ENCODE measurements around the gene OLIG1. TPM values are rescaled to one million over a fixed set of nuclear protein-coding genes. Genes with fewer than 3 reads are reported as not detected.

Gene OLIG1
- total RNA-seq, 2 donors from 2014 or later, result 10.8 TPM; not detected in 1

DNA sequence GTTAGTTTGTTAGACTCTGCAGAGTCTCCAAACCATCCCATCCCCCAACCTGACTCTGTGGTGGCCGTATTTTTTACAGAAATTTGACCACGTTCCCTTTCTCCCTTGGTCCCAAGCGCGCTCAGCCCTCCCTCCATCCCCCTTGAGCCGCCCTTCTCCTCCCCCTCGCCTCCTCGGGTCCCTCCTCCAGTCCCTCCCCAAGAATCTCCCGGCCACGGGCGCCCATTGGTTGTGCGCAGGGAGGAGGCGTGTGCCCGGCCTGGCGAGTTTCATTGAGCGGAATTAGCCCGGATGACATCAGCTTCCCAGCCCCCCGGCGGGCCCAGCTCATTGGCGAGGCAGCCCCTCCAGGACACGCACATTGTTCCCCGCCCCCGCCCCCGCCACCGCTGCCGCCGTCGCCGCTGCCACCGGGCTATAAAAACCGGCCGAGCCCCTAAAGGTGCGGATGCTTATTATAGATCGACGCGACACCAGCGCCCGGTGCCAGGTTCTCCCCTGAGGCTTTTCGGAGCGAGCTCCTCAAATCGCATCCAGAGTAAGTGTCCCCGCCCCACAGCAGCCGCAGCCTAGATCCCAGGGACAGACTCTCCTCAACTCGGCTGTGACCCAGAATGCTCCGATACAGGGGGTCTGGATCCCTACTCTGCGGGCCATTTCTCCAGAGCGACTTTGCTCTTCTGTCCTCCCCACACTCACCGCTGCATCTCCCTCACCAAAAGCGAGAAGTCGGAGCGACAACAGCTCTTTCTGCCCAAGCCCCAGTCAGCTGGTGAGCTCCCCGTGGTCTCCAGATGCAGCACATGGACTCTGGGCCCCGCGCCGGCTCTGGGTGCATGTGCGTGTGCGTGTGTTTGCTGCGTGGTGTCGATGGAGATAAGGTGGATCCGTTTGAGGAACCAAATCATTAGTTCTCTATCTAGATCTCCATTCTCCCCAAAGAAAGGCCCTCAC lies 44.2 kb upstream of the OLIG1 start, which contains the start of gene OLIG2:
Gene OLIG2 (plus strand): TSS at position 447 of the 954 bp plus-strand sequence. CDS start 928 bp downstream, outside the sequence.
- Histone ChIP-seq H3K27me3 (replicated peaks; ENCODE audit: insufficient read depth) (peaks cover 89% of the 10 kb centered on the region), H3K9me3 (no peaks in the 10 kb centered on the region), H3K4me3 (no peak within 1 kb of the TSS), H3K4me1 (replicated peaks) (no peaks in the 10 kb centered on the region), H3K36me3 (no peaks in the 10 kb centered on the region), H3K27ac (no peak within 1 kb of the TSS)
- intact Hi-C loops (cut with DNase I), result no loop called here
- 4% methylated on average over 37 of the region's 59 CpGs for WGBS
- TF ChIP-seq POLR2AphosphoS5 (IDR thresholded peaks at IDR 0.05), result no peak
- no peak for TF ChIP-seq POLR2A (IDR thresholded peaks at IDR 0.05)
- TF ChIP-seq, protein P1, sequence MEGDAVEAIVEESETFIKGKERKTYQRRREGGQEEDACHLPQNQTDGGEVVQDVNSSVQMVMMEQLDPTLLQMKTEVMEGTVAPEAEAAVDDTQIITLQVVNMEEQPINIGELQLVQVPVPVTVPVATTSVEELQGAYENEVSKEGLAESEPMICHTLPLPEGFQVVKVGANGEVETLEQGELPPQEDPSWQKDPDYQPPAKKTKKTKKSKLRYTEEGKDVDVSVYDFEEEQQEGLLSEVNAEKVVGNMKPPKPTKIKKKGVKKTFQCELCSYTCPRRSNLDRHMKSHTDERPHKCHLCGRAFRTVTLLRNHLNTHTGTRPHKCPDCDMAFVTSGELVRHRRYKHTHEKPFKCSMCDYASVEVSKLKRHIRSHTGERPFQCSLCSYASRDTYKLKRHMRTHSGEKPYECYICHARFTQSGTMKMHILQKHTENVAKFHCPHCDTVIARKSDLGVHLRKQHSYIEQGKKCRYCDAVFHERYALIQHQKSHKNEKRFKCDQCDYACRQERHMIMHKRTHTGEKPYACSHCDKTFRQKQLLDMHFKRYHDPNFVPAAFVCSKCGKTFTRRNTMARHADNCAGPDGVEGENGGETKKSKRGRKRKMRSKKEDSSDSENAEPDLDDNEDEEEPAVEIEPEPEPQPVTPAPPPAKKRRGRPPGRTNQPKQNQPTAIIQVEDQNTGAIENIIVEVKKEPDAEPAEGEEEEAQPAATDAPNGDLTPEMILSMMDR (IDR thresholded peaks at IDR 0.05), result no peak
- DNase-seq (ENCODE audit: low spot score), result no peak

DNA sequence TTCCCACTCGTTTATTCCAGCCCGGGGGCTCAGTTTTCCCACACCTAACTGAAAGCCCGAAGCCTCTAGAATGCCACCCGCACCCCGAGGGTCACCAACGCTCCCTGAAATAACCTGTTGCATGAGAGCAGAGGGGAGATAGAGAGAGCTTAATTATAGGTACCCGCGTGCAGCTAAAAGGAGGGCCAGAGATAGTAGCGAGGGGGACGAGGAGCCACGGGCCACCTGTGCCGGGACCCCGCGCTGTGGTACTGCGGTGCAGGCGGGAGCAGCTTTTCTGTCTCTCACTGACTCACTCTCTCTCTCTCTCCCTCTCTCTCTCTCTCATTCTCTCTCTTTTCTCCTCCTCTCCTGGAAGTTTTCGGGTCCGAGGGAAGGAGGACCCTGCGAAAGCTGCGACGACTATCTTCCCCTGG lies 43.5 kb upstream of the OLIG1 start:
- H3K4me3 ChIP-seq, result no peak overlapping the region
- H3K27me3 ChIP-seq (replicated peaks; ENCODE audit: insufficient read depth), result peaks cover 90% of the 10 kb centered on the region
- intact Hi-C loops (cut with DNase I), result no loop called here
- DNase-seq (ENCODE audit: low spot score), result no peak
- no peak overlapping the region for H3K27ac ChIP-seq
- H3K36me3 ChIP-seq, result no peaks in the 10 kb centered on the region
- WGBS, result 4% methylated on average over 21 of the region's 21 CpGs
- TF ChIP-seq, protein P1 (IDR thresholded peaks at IDR 0.05), result no peak
- TF ChIP-seq POLR2A (IDR thresholded peaks at IDR 0.05) (no peak), POLR2AphosphoS5 (IDR thresholded peaks at IDR 0.05) (no peak)
- H3K9me3 ChIP-seq, result no peaks in the 10 kb centered on the region
- H3K4me1 ChIP-seq (replicated peaks), result no peaks in the 10 kb centered on the region

DNA sequence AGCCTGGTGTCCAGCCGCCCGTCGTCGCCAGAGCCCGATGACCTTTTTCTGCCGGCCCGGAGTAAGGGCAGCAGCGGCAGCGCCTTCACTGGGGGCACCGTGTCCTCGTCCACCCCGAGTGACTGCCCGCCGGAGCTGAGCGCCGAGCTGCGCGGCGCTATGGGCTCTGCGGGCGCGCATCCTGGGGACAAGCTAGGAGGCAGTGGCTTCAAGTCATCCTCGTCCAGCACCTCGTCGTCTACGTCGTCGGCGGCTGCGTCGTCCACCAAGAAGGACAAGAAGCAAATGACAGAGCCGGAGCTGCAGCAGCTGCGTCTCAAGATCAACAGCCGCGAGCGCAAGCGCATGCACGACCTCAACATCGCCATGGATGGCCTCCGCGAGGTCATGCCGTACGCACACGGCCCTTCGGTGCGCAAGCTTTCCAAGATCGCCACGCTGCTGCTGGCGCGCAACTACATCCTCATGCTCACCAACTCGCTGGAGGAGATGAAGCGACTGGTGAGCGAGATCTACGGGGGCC lies 43.0 kb upstream of the OLIG1 start:
- TF ChIP-seq, protein P1 (IDR thresholded peaks at IDR 0.05), result no peak
- TF ChIP-seq POLR2A (IDR thresholded peaks at IDR 0.05) (no peak), POLR2AphosphoS5 (IDR thresholded peaks at IDR 0.05) (no peak)
- Histone ChIP-seq H3K9me3 (no peaks in the 10 kb centered on the region), H3K4me1 (replicated peaks) (no peaks in the 10 kb centered on the region), H3K27ac (no peak overlapping the region), H3K4me3 (no peak overlapping the region), H3K27me3 (replicated peaks; ENCODE audit: insufficient read depth) (peaks cover 87% of the 10 kb centered on the region), H3K36me3 (no peaks in the 10 kb centered on the region)
- intact Hi-C loops (cut with DNase I), result no loop called here
- no peak for DNase-seq (ENCODE audit: low spot score)
- WGBS, result 3% methylated on average over 53 of the region's 54 CpGs

DNA sequence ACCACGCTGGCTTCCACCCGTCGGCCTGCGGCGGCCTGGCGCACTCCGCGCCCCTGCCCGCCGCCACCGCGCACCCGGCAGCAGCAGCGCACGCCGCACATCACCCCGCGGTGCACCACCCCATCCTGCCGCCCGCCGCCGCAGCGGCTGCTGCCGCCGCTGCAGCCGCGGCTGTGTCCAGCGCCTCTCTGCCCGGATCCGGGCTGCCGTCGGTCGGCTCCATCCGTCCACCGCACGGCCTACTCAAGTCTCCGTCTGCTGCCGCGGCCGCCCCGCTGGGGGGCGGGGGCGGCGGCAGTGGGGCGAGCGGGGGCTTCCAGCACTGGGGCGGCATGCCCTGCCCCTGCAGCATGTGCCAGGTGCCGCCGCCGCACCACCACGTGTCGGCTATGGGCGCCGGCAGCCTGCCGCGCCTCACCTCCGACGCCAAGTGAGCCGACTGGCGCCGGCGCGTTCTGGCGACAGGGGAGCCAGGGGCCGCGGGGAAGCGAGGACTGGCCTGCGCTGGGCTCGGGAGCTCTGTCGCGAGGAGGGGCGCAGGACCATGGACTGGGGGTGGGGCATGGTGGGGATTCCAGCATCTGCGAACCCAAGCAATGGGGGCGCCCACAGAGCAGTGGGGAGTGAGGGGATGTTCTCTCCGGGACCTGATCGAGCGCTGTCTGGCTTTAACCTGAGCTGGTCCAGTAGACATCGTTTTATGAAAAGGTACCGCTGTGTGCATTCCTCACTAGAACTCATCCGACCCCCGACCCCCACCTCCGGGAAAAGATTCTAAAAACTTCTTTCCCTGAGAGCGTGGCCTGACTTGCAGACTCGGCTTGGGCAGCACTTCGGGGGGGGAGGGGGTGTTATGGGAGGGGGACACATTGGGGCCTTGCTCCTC lies 42.3 kb upstream of the OLIG1 start:
- TF ChIP-seq, protein P1 (IDR thresholded peaks at IDR 0.05), result no peak
- TF ChIP-seq POLR2A (IDR thresholded peaks at IDR 0.05), result no peak
- no peak for TF ChIP-seq POLR2AphosphoS5 (IDR thresholded peaks at IDR 0.05)
- WGBS, result 3% methylated on average over 51 of the region's 85 CpGs
- no peaks in the 10 kb centered on the region for H3K9me3 ChIP-seq
- DNase-seq (ENCODE audit: low spot score), result no peak
- intact Hi-C loops (cut with DNase I), result no loop called here
- H3K27ac ChIP-seq, result no peak overlapping the region
- peaks cover 85% of the 10 kb centered on the region for H3K27me3 ChIP-seq (replicated peaks; ENCODE audit: insufficient read depth)
- H3K4me1 ChIP-seq (replicated peaks), result no peaks in the 10 kb centered on the region
- no peaks in the 10 kb centered on the region for H3K36me3 ChIP-seq
- no peak overlapping the region for H3K4me3 ChIP-seq

All from prostate gland (tissue), 2 donors.